Heart left ventricle (tissue), 16 donors: ENCODE data around the gene NTSR2. TPM values are rescaled to one million over a fixed set of nuclear protein-coding genes. Genes with fewer than 3 reads are reported as not detected.

Experiments
- ATAC-seq, 4 donors: fragments of 200-7000 bp; cut with Tn5 transposase; one replicate each; pipeline ENCODE4 v1.9.1; 2020 to 2022; ENCODE audit warnings: moderate library complexity in 4 of 4, mild to moderate bottlenecking in 3 of 4, moderate number of reproducible peaks in 1 of 4
- DNase-seq, 5 donors: peaks; one replicate each; pipeline ENCODE4 v3.0.0-alpha.2; 2020
- H3K27ac ChIP-seq, 12 donors: fragments of 200-600 bp; sonication (generic) in 4 of 12; one replicate each; pipeline versions ENCODE4 v1.5.0 to v1.8.0; 2016 to 2022; ENCODE audit warnings: mild to moderate bottlenecking in 2 of 12
- H3K27me3 ChIP-seq, 9 donors: fragments of 200-600 bp; sonication (generic) in 2 of 9; one replicate each; pipeline versions ENCODE4 v1.5.1 to v1.8.0; 2016 to 2022; ENCODE audit warnings: mild to moderate bottlenecking in 3 of 9
- H3K36me3 ChIP-seq, 9 donors: fragments of 200-600 bp; sonication (generic) in 2 of 9; one replicate each; pipeline versions ENCODE4 v1.5.0 to v1.8.0; 2018 to 2022; ENCODE audit warnings: mild to moderate bottlenecking in 2 of 9
- H3K4me1 ChIP-seq, 12 donors: fragments of 200-600 bp; sonication (generic) in 4 of 12; one replicate each; pipeline versions ENCODE4 v1.5.0 to v1.8.0; 2016 to 2022; ENCODE audit warnings: mild to moderate bottlenecking in 3 of 12
- H3K4me3 ChIP-seq, 12 donors: fragments of 200-600 bp; sonication (generic) in 4 of 12; one replicate each; pipeline versions ENCODE4 v1.5.0 to v1.8.0; 2017 to 2022; ENCODE audit warnings: mild to moderate bottlenecking in 9 of 12, moderate library complexity in 4 of 12
- H3K9me3 ChIP-seq, 12 donors: fragments of 200-600 bp; sonication (generic) in 4 of 12; one replicate each; pipeline versions ENCODE4 v1.5.0 to v1.8.0; 2016 to 2022; ENCODE audit warnings: mild to moderate bottlenecking in 1 of 12
- CTCF ChIP-seq, 12 donors: fragments of 200-600 bp; sonication (generic) in 4 of 12; IDR thresholded peaks; one replicate each; pipeline versions ENCODE4 v1.5.0 to v1.8.0; 2018 to 2022; ENCODE audit warnings: antibody characterized with exemption in 12 of 12, mild to moderate bottlenecking in 5 of 12
- POLR2A ChIP-seq, 2 donors: fragments of 450-650 bp; IDR thresholded peaks; one replicate each; pipeline ENCODE4 v1.6.1; 2017; ENCODE audit warnings: antibody characterized with exemption in 2 of 2, mild to moderate bottlenecking in 2 of 2, moderate library complexity in 2 of 2
- WGBS, 4 donors: extraction: QIAGEN DNeasy Blood & Tissue Kit in 2 of 4; methylation state at CpG; one replicate each; pipeline versions ENCODE4 v1.1.5 to v1.1.7; 2013 to 2018; 5-methylcytosine and 5-hydroxymethylcytosine counted together
- intact Hi-C, 10 donors: fragments of 100-400 bp; cut with DNase I; formaldehyde crosslinking; loops; one replicate each; pipeline versions ENCODE4 v1.11.1 to v1.14.2; 2022
- polyA plus RNA-seq, 2 donors: library from polyadenylated mRNA; stranded (reverse); fragments of 200-250 nt; gene quantifications; one replicate each; pipeline ENCODE4 v1.2.3, GENCODE V29; 2013
- total RNA-seq, 9 donors: library from RNA; depleted of rRNA in 2 of 9; stranded (reverse); fragments of >200 nt in 2 of 9; fragmentation: NEBNext Ultra II Directional in 3 of 9; extraction: Animal tissue kit (Norgen Biotek cat#: 25700) in 3 of 9; gene quantifications; one replicate each; pipeline versions ENCODE4 v1.1.0 to v1.2.4, GENCODE V29; 2016 to 2023
- donor health status: ischemic (EF 13 %, LVEDD 7.1; RV severe dilation, severe dysfunction).
- donor health status: healthy with polysubstance abuse.
- donor health status: DM: no; HTN: yes; CAD: no.
- donor health status: DM: no; HTN: no; CAD: no.
- donor health status: ischemic (EF 25% LVEDD 6.9; RV normal size, moderate dysfunction).
- donor health status: ischemic (EF 25% LVEDD 5.7; RV mildly dilated, moderate dysfunction).
- donor health status: healthy.
- donor health status: DM: yes; HTN: yes; CAD: no.
- donor health status: ischemic (EF 35%, LVEDD 5.7; RV mildly dilated, moderate dysfunction).
- donor health status: nonischemic (EF 11% LVEDD 7.7; RV severe dilation, severe dysfunction).
- donor health status: DM: yes; HTN: yes; CAD: no.
- donor health status: PGD.
- donor health status: ischemic (EF 29% LVEDD 5.4; RV normal size, mild dysfunction).
- donor health status: nonischemic (EF 23%, LVEDD 6.1; RV moderate dilation, normal function).

NTSR2 gene
- total and polyA plus RNA-seq, 11 donors: 0.04 to 0.16 TPM; not detected in 9

DNA sequence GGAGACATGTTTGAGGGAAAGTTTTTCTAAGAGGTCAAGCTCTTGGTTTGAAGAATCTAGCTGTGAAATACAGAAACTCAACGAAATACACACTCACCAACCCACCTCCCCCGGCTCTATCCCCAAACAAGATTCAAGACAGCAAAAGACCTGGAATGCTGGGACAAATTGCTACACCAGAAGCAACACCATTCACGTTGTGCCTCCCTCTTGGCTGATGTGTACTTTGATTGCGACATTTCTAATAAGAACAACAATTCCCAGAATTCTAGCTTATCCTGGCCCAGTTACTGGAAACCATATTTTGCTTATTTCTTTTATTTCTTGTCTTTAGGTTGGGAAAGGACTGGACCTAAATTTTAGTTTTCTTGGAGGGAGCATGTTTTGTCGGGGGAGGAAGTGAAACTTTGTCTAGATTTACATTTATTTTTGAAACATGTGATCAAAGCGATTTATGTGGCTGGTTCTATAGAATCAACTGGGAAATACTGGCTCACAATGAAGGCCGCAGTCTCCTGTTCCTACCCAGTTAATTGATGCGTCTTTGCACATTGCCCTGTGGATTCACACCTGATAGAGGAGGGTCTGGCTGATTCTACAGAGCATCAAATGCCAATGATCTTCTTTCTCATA lies 46.8 kb upstream of the NTSR2 start:
- ATAC-seq (peak in 2 of 4 donors; percentile 17 to 47), DNase-seq (peak in 1 of 5 donors; percentile 4)
- H3K27ac ChIP-seq: no peak overlapping the region
- intact Hi-C loops: no loop called here
- no peak for TF ChIP-seq POLR2A (IDR thresholded peaks at IDR 0.05)
- no peak for TF ChIP-seq CTCF (IDR thresholded peaks at IDR 0.05)
- 78 to 89% (median 83%) methylated on average over 8 of the region's 8 CpGs for WGBS, 4 donors
- H3K27me3 ChIP-seq: peaks cover 0 to 10% (median 3%) of the 10 kb centered on the region in 9 donors
- H3K4me3 ChIP-seq: no peak overlapping the region
- H3K9me3 ChIP-seq: no peaks in the 10 kb centered on the region
- H3K4me1 ChIP-seq: peaks cover 0 to 25% (median 0%) of the 10 kb centered on the region in 12 donors
- no peaks in the 10 kb centered on the region for H3K36me3 ChIP-seq

GRCh38 chr2:11715987-11716652 lies 46.1 kb upstream of the NTSR2 start:
- H3K27ac ChIP-seq: no peak overlapping the region
- H3K9me3 ChIP-seq: no peaks in the 10 kb centered on the region
- no peak overlapping the region for H3K4me3 ChIP-seq
- WGBS, 4 donors: 90 to 93% (median 90%) methylated on average over 12 of the region's 12 CpGs
- DNase-seq (no peak), ATAC-seq (peak in 1 of 4 donors; percentile 23)
- H3K4me1 ChIP-seq: peaks cover 0 to 32% (median 0%) of the 10 kb centered on the region in 12 donors
- TF ChIP-seq CTCF (IDR thresholded peaks at IDR 0.05): no peak
- TF ChIP-seq POLR2A (IDR thresholded peaks at IDR 0.05): no peak
- peaks cover 0 to 10% (median 3%) of the 10 kb centered on the region in 9 donors for H3K27me3 ChIP-seq
- no peaks in the 10 kb centered on the region for H3K36me3 ChIP-seq
- intact Hi-C loops: no loop called here

DNA sequence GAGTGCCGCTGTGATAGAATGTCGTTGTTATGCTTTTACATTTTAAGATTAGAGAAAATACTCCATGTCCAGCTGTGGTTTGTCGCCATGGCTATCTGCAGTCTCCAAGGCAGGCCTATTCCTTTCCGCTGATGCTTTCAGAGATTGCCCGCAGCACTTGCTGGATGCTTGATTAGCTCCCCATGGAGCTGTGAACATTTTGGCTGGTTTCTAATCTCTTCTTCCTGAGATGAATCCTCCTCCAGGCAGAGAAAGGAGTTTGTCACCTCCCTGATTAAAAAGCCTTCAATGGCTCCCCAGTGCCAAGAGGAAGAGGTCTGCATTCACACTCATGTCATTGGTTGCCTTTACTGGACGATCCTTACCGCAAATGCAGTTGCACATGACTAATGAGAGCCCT lies 43.8 kb upstream of the NTSR2 start:
- TF ChIP-seq CTCF (IDR thresholded peaks at IDR 0.05): no peak
- no peak for TF ChIP-seq POLR2A (IDR thresholded peaks at IDR 0.05)
- no peaks in the 10 kb centered on the region for H3K36me3 ChIP-seq
- DNase-seq: no peak
- WGBS, 4 donors: 77 to 93% (median 85%) methylated on average over 7 of the region's 7 CpGs
- H3K27ac ChIP-seq: no peak overlapping the region
- H3K9me3 ChIP-seq: no peaks in the 10 kb centered on the region
- no peak overlapping the region for H3K4me3 ChIP-seq
- H3K27me3 ChIP-seq: peaks cover 0 to 4% (median 0%) of the 10 kb centered on the region in 9 donors
- intact Hi-C loops: no loop called here
- ATAC-seq: no peak
- H3K4me1 ChIP-seq: peaks cover 0 to 28% (median 0%) of the 10 kb centered on the region in 12 donors

GRCh38 chr2:11712866-11713265 lies 42.9 kb upstream of the NTSR2 start:
- no peaks in the 10 kb centered on the region for H3K9me3 ChIP-seq
- H3K36me3 ChIP-seq: no peaks in the 10 kb centered on the region
- no peak overlapping the region for H3K27ac ChIP-seq
- ATAC-seq: no peak
- intact Hi-C loops: no loop called here
- DNase-seq: no peak
- WGBS, 4 donors: 86 to 99% (median 95%) methylated on average over 2 of the region's 2 CpGs
- no peak overlapping the region for H3K4me3 ChIP-seq
- peaks cover 0 to 27% (median 0%) of the 10 kb centered on the region in 12 donors for H3K4me1 ChIP-seq
- TF ChIP-seq CTCF (IDR thresholded peaks at IDR 0.05): no peak
- TF ChIP-seq POLR2A (IDR thresholded peaks at IDR 0.05): no peak
- peaks cover 0 to 3% (median 0%) of the 10 kb centered on the region in 9 donors for H3K27me3 ChIP-seq
